ENCODE data around the gene LAMA3. TPM values are rescaled to one million over a fixed set of nuclear protein-coding genes. Genes with fewer than 3 reads are reported as not detected.

Gene LAMA3
- total RNA-seq, 1 experiment from 2014 or later = 34.6 TPM

DNA sequence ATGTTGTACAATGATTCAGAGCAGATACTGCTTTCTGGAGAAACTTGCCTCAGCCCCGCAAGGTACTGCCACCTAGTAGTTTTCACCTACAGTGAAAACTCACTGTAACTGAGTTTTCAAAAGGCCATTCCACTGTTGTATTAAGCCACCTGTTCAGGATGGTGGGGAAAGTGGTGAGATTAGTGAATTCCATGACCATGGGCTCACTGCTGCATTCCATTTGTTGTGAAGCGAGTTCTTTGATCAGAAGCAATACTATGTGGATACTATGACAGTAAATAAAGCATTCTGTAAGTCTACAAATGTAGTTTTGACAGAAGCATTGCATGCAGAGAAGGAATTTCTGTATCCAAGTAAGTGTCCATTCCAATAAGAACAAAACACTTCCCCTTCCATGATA is 113.6 kb downstream of the LAMA3 start:
- ChIA-PET CTCF (no interaction called here), POLR2A (no interaction called here)
- no peak for DNase-seq
- Mint-ChIP-seq H3K9me3 (ENCODE audit: unreplicated experiment) (no peaks in the 10 kb centered on the region), H3K4me3 (ENCODE audit: unreplicated experiment) (no peak overlapping the region), H3K27me3 (ENCODE audit: insufficient read depth, unreplicated experiment) (no peaks in the 10 kb centered on the region), H3K4me1 (ENCODE audit: low read depth, unreplicated experiment) (no peaks in the 10 kb centered on the region), H3K27ac (ENCODE audit: unreplicated experiment) (no peak overlapping the region), H3K36me3 (ENCODE audit: insufficient read depth, unreplicated experiment) (no peaks in the 10 kb centered on the region)
- intact Hi-C loops (cut with micrococcal nuclease; ENCODE audit: unreplicated experiment) = no loop called here
- Histone ChIP-seq H3K9me3 (no peaks in the 10 kb centered on the region), H3K4me3 (ENCODE audit: low read depth, low read length) (no peak overlapping the region), H3K4me1 (no peaks in the 10 kb centered on the region), H3K36me3 (ENCODE audit: control insufficient read depth, insufficient read depth, low read length) (no peaks in the 10 kb centered on the region), H3K27me3 (replicated peaks; ENCODE audit: control insufficient read depth, insufficient read depth, low read length) (no peaks in the 10 kb centered on the region)
- BruUV-seq (replicated peaks) = no TSS peak
- TF ChIP-seq, protein P1, sequence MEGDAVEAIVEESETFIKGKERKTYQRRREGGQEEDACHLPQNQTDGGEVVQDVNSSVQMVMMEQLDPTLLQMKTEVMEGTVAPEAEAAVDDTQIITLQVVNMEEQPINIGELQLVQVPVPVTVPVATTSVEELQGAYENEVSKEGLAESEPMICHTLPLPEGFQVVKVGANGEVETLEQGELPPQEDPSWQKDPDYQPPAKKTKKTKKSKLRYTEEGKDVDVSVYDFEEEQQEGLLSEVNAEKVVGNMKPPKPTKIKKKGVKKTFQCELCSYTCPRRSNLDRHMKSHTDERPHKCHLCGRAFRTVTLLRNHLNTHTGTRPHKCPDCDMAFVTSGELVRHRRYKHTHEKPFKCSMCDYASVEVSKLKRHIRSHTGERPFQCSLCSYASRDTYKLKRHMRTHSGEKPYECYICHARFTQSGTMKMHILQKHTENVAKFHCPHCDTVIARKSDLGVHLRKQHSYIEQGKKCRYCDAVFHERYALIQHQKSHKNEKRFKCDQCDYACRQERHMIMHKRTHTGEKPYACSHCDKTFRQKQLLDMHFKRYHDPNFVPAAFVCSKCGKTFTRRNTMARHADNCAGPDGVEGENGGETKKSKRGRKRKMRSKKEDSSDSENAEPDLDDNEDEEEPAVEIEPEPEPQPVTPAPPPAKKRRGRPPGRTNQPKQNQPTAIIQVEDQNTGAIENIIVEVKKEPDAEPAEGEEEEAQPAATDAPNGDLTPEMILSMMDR (IDR thresholded peaks at IDR 0.05; ENCODE audit: insufficient read depth in 1 of 2, low read depth in 1 of 2, low read length in 1 of 2, severe bottlenecking in 1 of 2, unreplicated experiment in 1 of 2) = no peak

DNA sequence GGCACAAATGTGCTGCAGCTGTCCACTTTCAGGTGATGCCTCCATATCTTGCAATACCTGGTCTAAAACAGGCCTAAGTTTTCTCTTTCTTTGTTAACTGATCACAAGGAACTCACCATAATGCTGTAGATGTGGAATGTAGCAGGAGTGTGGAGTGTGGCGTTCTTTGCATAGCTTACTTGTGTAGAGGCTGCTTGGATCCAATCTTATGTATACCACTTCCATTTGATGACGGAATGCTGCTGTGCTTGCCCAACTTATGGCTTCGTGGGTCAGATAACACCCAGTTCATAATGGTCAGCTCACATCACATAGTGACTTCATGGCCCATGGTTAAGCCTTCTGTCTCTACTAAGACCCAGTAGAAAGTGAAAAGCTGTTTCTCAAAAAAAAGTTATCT is 114.5 kb downstream of the LAMA3 start:
- Mint-ChIP-seq H3K27me3 (ENCODE audit: insufficient read depth, unreplicated experiment) (no peaks in the 10 kb centered on the region), H3K27ac (ENCODE audit: unreplicated experiment) (no peak overlapping the region), H3K9me3 (ENCODE audit: unreplicated experiment) (no peaks in the 10 kb centered on the region), H3K36me3 (ENCODE audit: insufficient read depth, unreplicated experiment) (no peaks in the 10 kb centered on the region), H3K4me1 (ENCODE audit: low read depth, unreplicated experiment) (no peaks in the 10 kb centered on the region), H3K4me3 (ENCODE audit: unreplicated experiment) (no peak overlapping the region)
- H3K27me3 ChIP-seq (replicated peaks; ENCODE audit: control insufficient read depth, insufficient read depth, low read length) = no peaks in the 10 kb centered on the region
- ChIA-PET CTCF (no interaction called here), POLR2A (no interaction called here)
- DNase-seq = no peak
- no peaks in the 10 kb centered on the region for H3K9me3 ChIP-seq
- intact Hi-C loops (cut with micrococcal nuclease; ENCODE audit: unreplicated experiment) = no loop called here
- TF ChIP-seq, protein P1 (IDR thresholded peaks at IDR 0.05; ENCODE audit: insufficient read depth in 1 of 2, low read depth in 1 of 2, low read length in 1 of 2, severe bottlenecking in 1 of 2, unreplicated experiment in 1 of 2) = no peak
- no peaks in the 10 kb centered on the region for H3K4me1 ChIP-seq
- H3K36me3 ChIP-seq (ENCODE audit: control insufficient read depth, insufficient read depth, low read length) = no peaks in the 10 kb centered on the region
- H3K4me3 ChIP-seq (ENCODE audit: low read depth, low read length) = no peak overlapping the region
- BruUV-seq (replicated peaks) = no TSS peak

DNA sequence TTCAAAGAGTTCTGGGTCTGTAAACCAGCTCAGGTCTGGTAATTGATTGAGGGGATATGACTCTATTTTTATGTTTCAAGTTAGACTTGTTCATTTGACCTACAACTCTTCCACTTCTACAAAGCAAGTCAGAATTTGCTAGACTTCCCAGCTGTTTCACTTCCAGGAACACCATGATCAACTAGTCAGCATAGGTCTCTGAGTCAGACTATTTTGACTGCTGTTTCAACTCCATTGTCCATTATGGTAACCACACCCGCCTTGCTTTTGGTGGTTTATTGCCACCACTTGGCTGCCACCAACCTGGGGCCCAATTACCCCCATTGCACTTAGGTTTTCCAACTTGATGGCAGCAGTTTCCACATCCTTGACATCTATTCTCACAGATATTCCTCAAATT is 116.6 kb downstream of the LAMA3 start:
- ChIA-PET POLR2A (no interaction called here), CTCF (no interaction called here)
- Histone ChIP-seq H3K9me3 (no peaks in the 10 kb centered on the region), H3K4me3 (ENCODE audit: low read depth, low read length) (no peak overlapping the region), H3K36me3 (ENCODE audit: control insufficient read depth, insufficient read depth, low read length) (no peaks in the 10 kb centered on the region), H3K27me3 (replicated peaks; ENCODE audit: control insufficient read depth, insufficient read depth, low read length) (no peaks in the 10 kb centered on the region), H3K4me1 (no peaks in the 10 kb centered on the region)
- H3K4me1 Mint-ChIP-seq (ENCODE audit: low read depth, unreplicated experiment) = no peaks in the 10 kb centered on the region
- no peaks in the 10 kb centered on the region for H3K36me3 Mint-ChIP-seq (ENCODE audit: insufficient read depth, unreplicated experiment)
- no TSS peak for BruUV-seq (replicated peaks)
- no peak overlapping the region for H3K27ac Mint-ChIP-seq (ENCODE audit: unreplicated experiment)
- H3K27me3 Mint-ChIP-seq (ENCODE audit: insufficient read depth, unreplicated experiment) = no peaks in the 10 kb centered on the region
- intact Hi-C loops (cut with micrococcal nuclease; ENCODE audit: unreplicated experiment) = no loop called here
- H3K9me3 Mint-ChIP-seq (ENCODE audit: unreplicated experiment) = no peaks in the 10 kb centered on the region
- TF ChIP-seq, protein P1 (IDR thresholded peaks at IDR 0.05; ENCODE audit: insufficient read depth in 1 of 2, low read depth in 1 of 2, low read length in 1 of 2, severe bottlenecking in 1 of 2, unreplicated experiment in 1 of 2) = no peak
- DNase-seq = no peak
- no peak overlapping the region for H3K4me3 Mint-ChIP-seq (ENCODE audit: unreplicated experiment)
